NB4 (cell line): ENCODE data around the gene LYPLA2.

ENCODE experiments used
- CTCF ChIP-seq: IDR thresholded peaks from one replicate; pipeline ENCODE4 v1.5.1; 2012; ENCODE audit warnings: low read depth, low read length
- POLR2A ChIP-seq: IDR thresholded peaks from 2 replicates; pipeline ENCODE4 v1.6.1; 2011; ENCODE audit warnings: mild to moderate bottlenecking; ENCODE audit not compliant: insufficient read length; ENCODE audit errors: extremely low read depth

- TF ChIP-seq CTCF (peak; percentile 14), POLR2A (no peak)
These were observed 45.4 kb upstream of the LYPLA2 start for GRCh38 chr1:23745515-23745914.
